HT-29 (cell line): Measurements from ENCODE around the gene FBXO21. TPM values are rescaled to one million over a fixed set of nuclear protein-coding genes. Genes with fewer than 3 reads are reported as not detected.
A peak's percentile ranks its signal among the peaks of the same experiment; 100 is the strongest.

Experiments used
- DNase-seq: peaks from one replicate; pipeline ENCODE4 v3.0.0-alpha.2; 2015; ENCODE audit warnings: low spot score
- total RNA-seq: library from RNA; depleted of rRNA; stranded (reverse); fragments of >200 nt; shearing (Covaris generic); gene quantifications from 2 replicates; pipeline ENCODE4 v1.2.3, GENCODE V29; 2014

Gene FBXO21
- total RNA-seq, 1 experiment from 2014 or later, result 123 TPM

GRCh38 chr12:117166107-117166506 lies 24.2 kb downstream of the FBXO21 start:
- no peak for DNase-seq

- DNase-seq, result no peak
Observed at GRCh38 chr12:117165342-117165741, 24.9 kb downstream of the FBXO21 start.

GRCh38 chr12:117162633-117163032 lies 27.6 kb downstream of the FBXO21 start:
- DNase-seq, result no peak

- no peak for DNase-seq
Observed at GRCh38 chr12:117162167-117162539, 28.1 kb downstream of the FBXO21 start.

- no peak for DNase-seq
Observed at GRCh38 chr12:117161460-117162166, 28.7 kb downstream of the FBXO21 start.

- no peak for DNase-seq
Observed at GRCh38 chr12:117159674-117160073, 30.6 kb downstream of the FBXO21 start.

GRCh38 chr12:117158911-117159553 lies 31.2 kb downstream of the FBXO21 start:
- no peak for DNase-seq

- DNase-seq, result no peak
Observed at GRCh38 chr12:117158096-117158495, 32.2 kb downstream of the FBXO21 start.

- DNase-seq, result peak; percentile 94
Observed at GRCh38 chr12:117155278-117156060, 34.8 kb downstream of the FBXO21 start.

GRCh38 chr12:117152793-117153775 lies 37.2 kb downstream of the FBXO21 start:
- DNase-seq, result no peak

- no peak for DNase-seq
Observed at GRCh38 chr12:117151403-117152031, 38.8 kb downstream of the FBXO21 start.

- DNase-seq, result no peak
Observed at GRCh38 chr12:117149431-117149830, 40.8 kb downstream of the FBXO21 start.

- no peak for DNase-seq
Observed at GRCh38 chr12:117148642-117149041, 41.6 kb downstream of the FBXO21 start.

GRCh38 chr12:117147639-117148038 lies 42.6 kb downstream of the FBXO21 start:
- DNase-seq, result no peak

GRCh38 chr12:117145597-117146154 lies 44.6 kb downstream of the FBXO21 start:
- DNase-seq, result no peak

- no peak for DNase-seq
Observed at GRCh38 chr12:117144599-117144998, 45.7 kb downstream of the FBXO21 start.

- peak; percentile 81 for DNase-seq
Observed at GRCh38 chr12:117143008-117143532, 47.2 kb downstream of the FBXO21 start.

- DNase-seq, result no peak
Observed at GRCh38 chr12:117142094-117142493, 48.2 kb downstream of the FBXO21 start.

GRCh38 chr12:117141097-117141898 lies 49.0 kb downstream of the FBXO21 start:
- no peak for DNase-seq
